Putamen (tissue), 1 donor: ENCODE results near the gene COMTD1.
"Not testable (repeated sequence)": the region's sequence is repeated elsewhere in the genome, so short reads cannot be mapped to it uniquely, and the experiment has no call there.

Experiments used
- DNase-seq: peaks from one replicate; pipeline ENCODE4 v3.0.0-alpha.2; 2016; ENCODE audit warnings: low spot score

COMTD1 gene

GRCh38 chr10:75195035-75195763 lies 40.6 kb downstream of the COMTD1 start:
- DNase-seq = no peak

- not testable (repeated sequence) for DNase-seq
Observed at GRCh38 chr10:75194625-75195024, 41.1 kb downstream of the COMTD1 start.

- no peak for DNase-seq
Observed at GRCh38 chr10:75191821-75192568, 43.8 kb downstream of the COMTD1 start.

GRCh38 chr10:75189266-75190096 lies 46.3 kb downstream of the COMTD1 start:
- no peak for DNase-seq

GRCh38 chr10:75188522-75188921 lies 47.2 kb downstream of the COMTD1 start:
- not testable (repeated sequence) for DNase-seq

GRCh38 chr10:75187961-75188426 lies 47.8 kb downstream of the COMTD1 start:
- no peak for DNase-seq

- no peak for DNase-seq
Observed at GRCh38 chr10:75186310-75186709, 49.4 kb downstream of the COMTD1 start.
